ENCODE results near the gene SLC34A2.

- no peak for TF ChIP-seq POLR2A (IDR thresholded peaks at IDR 0.05; ENCODE audit: low read depth, low read length)
- no peak for TF ChIP-seq POLR2AphosphoS5 (IDR thresholded peaks at IDR 0.05; ENCODE audit: low read depth, low read length)
- no peak for TF ChIP-seq SPI1 (IDR thresholded peaks at IDR 0.05; ENCODE audit: low read depth, low read length)
- no peak for TF ChIP-seq TAF1 (IDR thresholded peaks at IDR 0.05; ENCODE audit: low read depth, low read length)
- no peak for TF ChIP-seq PAX5 (IDR thresholded peaks at IDR 0.05; ENCODE audit: insufficient read depth, low read length, severe bottlenecking)
These were observed at the start of gene SLC34A2 for GRCh38 chr4:25654971-25655963.

Data from GM12891 (cell line).